HepG2 (cell line): ENCODE data around the gene TLE2. TPM values are rescaled to one million over a fixed set of nuclear protein-coding genes. Genes with fewer than 3 reads are reported as not detected.

Experiments used
- ATAC-seq: fragments of 200-7000 bp; cut with Tn5 transposase; 3 replicates; pipeline ENCODE4 v1.9.1; 2020; ENCODE audit warnings: mild to moderate bottlenecking, moderate library complexity
- BruUV-seq: library from RNA; stranded (reverse); fragments of 400-500 nt; replicated peaks from 2 replicates; lab custom pipeline; 2021; lab: Mats Ljungman, UMichigan
- CTCF ChIA-PET: fragments of 300-600 bp; formaldehyde crosslinking; extraction: SDS; loops from one replicate; lab custom pipeline; 2021; ENCODE audit warnings: low total read pairs, inconsistent platforms, low intra/inter-chr PET ratio; lab: Yijun Ruan, JAX
- POLR2A ChIA-PET: fragments of 350-600 bp; sonication (Branson Sonifier 250); formaldehyde crosslinking; loops from one replicate; lab custom pipeline; 2020; ENCODE audit warnings: antibody characterized with exemption, inconsistent platforms; lab: Yijun Ruan, JAX
- DNase-seq: peaks from one replicate; pipeline ENCODE4 v3.0.0-alpha.2; 2015; ENCODE audit warnings: low spot score
- FAIRE-seq: peaks from 3 replicates; lab custom pipeline; 2011; peaks lifted over from hg19 to GRCh38; lab: Jason Lieb, UNC
- H2AFZ ChIP-seq: one replicate; pipeline ENCODE4 v1.6.1; 2011; ENCODE audit warnings: low read length, inconsistent platforms
- H3K27ac ChIP-seq: fragments of 300-600 bp; 3 replicates; pipeline ENCODE4 v1.8.0; 2011; ENCODE audit warnings: mixed run types, mild to moderate bottlenecking, mixed read lengths, low read length, inconsistent platforms; ENCODE audit not compliant: insufficient read depth; ENCODE audit errors: extremely low read length
- H3K27me3 ChIP-seq, 2 experiments: fragments of 200-600 bp in 1 of 2; 2 replicates in 1 of 2; 3 replicates in 1 of 2; pipeline versions ENCODE4 v1.6.0 to v1.8.0; 2011; ENCODE audit warnings: low read length in 2 of 2, mild to moderate bottlenecking in 2 of 2, moderate library complexity in 2 of 2, inconsistent platforms in 1 of 2; ENCODE audit not compliant: insufficient read depth in 2 of 2, control insufficient read depth in 1 of 2
- H3K36me3 ChIP-seq, 2 experiments: fragments of 200-600 bp in 1 of 2; replicated peaks in 1 of 2; 2 replicates in 1 of 2; 3 replicates in 1 of 2; pipeline versions ENCODE4 v1.5.1 to v1.8.0; 2011; ENCODE audit warnings: low read length in 2 of 2, inconsistent platforms in 1 of 2; ENCODE audit not compliant: insufficient read depth in 2 of 2, control insufficient read depth in 1 of 2
- H3K4me1 ChIP-seq: 2 replicates; pipeline ENCODE4 v1.5.1; 2012; ENCODE audit warnings: low read length, inconsistent platforms; ENCODE audit not compliant: insufficient read depth
- H3K4me2 ChIP-seq: 2 replicates; pipeline ENCODE4 v1.6.0; 2011; ENCODE audit warnings: low read depth, low read length, inconsistent platforms
- H3K4me3 ChIP-seq, 3 experiments: fragments of 200-600 bp in 1 of 3; sonication (generic), shearing (Covaris generic) in 1 of 3; replicated peaks in 1 of 3; 2 replicates each; pipeline ENCODE4 v1.5.1; 2011 to 2016; ENCODE audit warnings: low read length in 3 of 3, inconsistent platforms in 2 of 3, low read depth in 2 of 3, mild to moderate bottlenecking in 2 of 3, control low read depth in 1 of 3, mixed read lengths in 1 of 3; ENCODE audit not compliant: insufficient read depth in 1 of 3
- H3K79me2 ChIP-seq: one replicate; pipeline ENCODE4 v1.6.1; 2011; ENCODE audit warnings: low read length, inconsistent platforms; ENCODE audit not compliant: insufficient read depth
- H3K9ac ChIP-seq: 2 replicates; pipeline ENCODE4 v1.6.0; 2011; ENCODE audit warnings: mild to moderate bottlenecking, low read depth, low read length, inconsistent platforms; ENCODE audit not compliant: insufficient read depth
- H3K9me3 ChIP-seq: 2 replicates; pipeline ENCODE4 v1.5.1; 2012; ENCODE audit warnings: mild to moderate bottlenecking, low read length
- H4K20me1 ChIP-seq: 2 replicates; pipeline ENCODE4 v1.6.0; 2011; ENCODE audit warnings: inconsistent platforms, mild to moderate bottlenecking, low read length, moderate library complexity; ENCODE audit not compliant: insufficient read depth
- HMGXB3 ChIP-seq: sonication (generic); formaldehyde crosslinking; IDR thresholded peaks from 2 replicates; pipeline ENCODE4 v1.4.0; 2020; ENCODE audit warnings: missing genetic modification reagents, borderline replicate concordance
- POLR2A ChIP-seq, 2 experiments: IDR thresholded peaks; 2 replicates each; pipeline ENCODE4 v1.6.1; 2011; ENCODE audit warnings: low read depth in 2 of 2, low read length in 2 of 2, mild to moderate bottlenecking in 1 of 2, moderate library complexity in 1 of 2; ENCODE audit not compliant: insufficient read depth in 1 of 2
- WGBS: methylation state at CpG from one replicate; pipeline ENCODE4 v1.1.6; 2017; ENCODE audit warnings: low lambda C conversion rate; 5-methylcytosine and 5-hydroxymethylcytosine counted together
- in situ Hi-C: cut with HindIII; loops from 2 replicates; pipeline ENCODE4 v1.10.0; 2017; ENCODE audit warnings: low pct_unique_long_range_greater_than_20kb; ENCODE audit not compliant: extremely low pct_ligation_motif_present
- intact Hi-C: fragments of 100-400 bp; cut with micrococcal nuclease; formaldehyde crosslinking; loops from one replicate; pipeline ENCODE4 v1.10.0; 2022; ENCODE audit not compliant: unreplicated experiment
- polyA plus RNA-seq, 8 experiments: library from polyadenylated mRNA; depleted of rRNA in 3 of 8; stranded (reverse) in 7 of 8; unstranded in 1 of 8; fragments of >200 nt; fragmentation: Illumina TruSeq in 4 of 8; extraction: Trizol in 4 of 8; gene quantifications; 2 replicates each; pipeline versions ENCODE4 v1.2.1 to v1.2.3, GENCODE V29; 2011 to 2016; ENCODE audit warnings: low read depth in 4 of 8, missing spikeins in 1 of 8, mixed read lengths in 1 of 8; ENCODE audit not compliant: insufficient read depth in 1 of 8
- total RNA-seq, 5 experiments: library from RNA; depleted of rRNA; stranded (reverse); fragments of >200 nt; fragmentation: Illumina TruSeq; extraction: Trizol; gene quantifications; 2 replicates each; pipeline ENCODE4 v1.2.3, GENCODE V29; 2016; ENCODE audit warnings: low read depth in 1 of 5

TLE2 gene
- total and polyA plus RNA-seq, 2 of the 13 experiments (the other 11 are each of a cell fraction or from before 2014, with no cell fraction given) = 0.07 to 0.81 TPM

- TF ChIP-seq HMGXB3 (CRISPR knock-in tag) = no peak
- 0 out of 4 replicates have a peak, but pooled peaks of 1 of the 2 experiments have one; percentile 11 for TF ChIP-seq POLR2A (IDR thresholded peaks at IDR 0.05; ENCODE audit: insufficient read depth in 1 of 2, low read depth in 2 of 2, low read length in 2 of 2)
- TF ChIP-seq, all 625 proteins: peak for 1
- no peak overlapping the region for H2AFZ ChIP-seq
- POLR2A ChIA-PET = interaction anchor here (3.6 kb wide), 1 partner anchor 18 kb away, joined by 21 read pairs; no protein-coding TSS in a partner anchor
- H4K20me1 ChIP-seq = no peaks in the 10 kb centered on the region
- H3K4me2 ChIP-seq = no peak overlapping the region
- BruUV-seq = no TSS peak
- in situ Hi-C loops (no loop called here), intact Hi-C loops (no loop called here)
- H3K4me3 ChIP-seq = no peak overlapping the region
- DNase-seq = no peak
- no peak for ATAC-seq
- 93% methylated on average over 4 of the region's 4 CpGs for WGBS
- no peak overlapping the region for H3K27ac ChIP-seq
- peaks cover 8 to 43% of the 10 kb centered on the region in 2 experiments; a peak in 4 of 5 replicates for H3K36me3 ChIP-seq
- H3K9ac ChIP-seq = no peak overlapping the region
- H3K79me2 ChIP-seq = no peaks in the 10 kb centered on the region
- no peaks in the 10 kb centered on the region for H3K27me3 ChIP-seq
- CTCF ChIA-PET = no interaction called here
- H3K9me3 ChIP-seq = no peaks in the 10 kb centered on the region
- no peak for FAIRE-seq
- H3K4me1 ChIP-seq = no peaks in the 10 kb centered on the region
These were observed 25.3 kb upstream of the TLE2 start for GRCh38 chr19:3054265-3054971.
